GM23248 (cell line): ENCODE data around the gene AIMP1.

ENCODE experiments used
- EZH2 ChIP-seq: fragments of 200-600 bp; sonication (generic); IDR thresholded peaks from 2 replicates; pipeline ENCODE4 v1.6.1; 2018; ENCODE audit warnings: antibody characterized with exemption, mild to moderate bottlenecking; ENCODE audit not compliant: insufficient read depth, poor library complexity, severe bottlenecking
- EZH2phosphoT487 ChIP-seq: fragments of 200-600 bp; sonication (generic); IDR thresholded peaks from 2 replicates; pipeline ENCODE4 v1.6.1; 2018; ENCODE audit warnings: antibody characterized with exemption, moderate library complexity, mild to moderate bottlenecking, low read depth; ENCODE audit not compliant: insufficient read depth

- TF ChIP-seq EZH2 (no peak), EZH2phosphoT487 (no peak)
These were observed 18.9 kb upstream of the AIMP1 start for GRCh38 chr4:106297245-106298035.
